ENCODE data around the gene SPATA20. TPM values are rescaled to one million over a fixed set of nuclear protein-coding genes. Genes with fewer than 3 reads are reported as not detected.

Gene SPATA20
- total and polyA plus RNA-seq, 2 of the 13 experiments (the other 11 are each of a cell fraction or from before 2014, with no cell fraction given), result 36.1 to 64.8 TPM

DNA sequence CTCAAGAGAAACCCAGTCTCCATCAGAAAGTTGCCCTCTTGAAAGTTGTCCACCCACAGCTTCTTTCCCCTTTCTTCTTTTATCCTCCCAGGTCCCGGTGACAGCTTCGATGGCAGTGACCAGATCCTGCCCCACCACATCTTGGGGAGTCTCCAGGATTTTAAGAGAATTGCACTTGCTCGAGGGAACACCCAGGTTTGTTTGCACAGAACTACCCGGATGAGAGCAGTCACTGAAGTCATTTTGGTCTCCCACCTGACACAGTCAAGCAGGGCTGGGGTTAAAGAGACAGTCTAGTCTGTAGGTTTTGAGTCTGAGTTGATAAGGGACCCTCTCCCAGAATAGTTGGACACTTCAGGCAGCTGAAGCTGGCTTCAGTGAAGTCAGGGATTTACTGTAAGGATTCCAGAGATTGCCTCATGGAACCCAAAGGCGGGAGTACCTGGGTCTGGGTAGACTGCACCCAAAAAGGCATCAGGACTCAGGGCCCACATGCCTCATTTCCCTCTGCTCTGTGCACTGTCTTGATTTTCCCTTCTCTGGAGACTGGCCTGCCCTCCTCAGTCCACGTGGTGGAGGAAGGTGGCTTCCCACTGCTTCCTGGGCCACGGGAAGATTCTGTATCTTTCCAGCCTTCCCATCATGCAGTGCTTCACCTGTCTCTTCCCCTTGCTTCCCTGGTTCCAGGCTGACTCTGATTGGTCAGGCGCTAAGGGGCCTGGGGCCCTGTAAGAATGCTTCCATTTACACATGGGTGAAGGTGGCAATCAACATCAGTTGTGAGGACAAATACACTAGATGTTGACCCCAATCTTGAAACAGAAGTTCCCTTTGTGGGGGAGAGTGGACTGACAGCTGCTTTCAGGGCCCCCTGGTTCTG is 29.2 kb upstream of the SPATA20 start:
- Histone ChIP-seq H2AFZ (ENCODE audit: low read length) (peak overlapping the region; percentile 68), H3K27ac (ENCODE audit: extremely low read length, insufficient read depth, low read length) (no peak overlapping the region), H3K4me3 (replicated peaks in 1 of 3; ENCODE audit: insufficient read depth in 1 of 3, low read depth in 2 of 3, low read length in 3 of 3) (peak overlapping the region; percentile 21 to 68 (median 40); a peak in 5 of 6 replicates), H3K4me1 (ENCODE audit: insufficient read depth, low read length) (peaks cover 54% of the 10 kb centered on the region), H4K20me1 (ENCODE audit: insufficient read depth, low read length) (no peaks in the 10 kb centered on the region), H3K36me3 (replicated peaks in 1 of 2; ENCODE audit: control insufficient read depth in 1 of 2, insufficient read depth in 2 of 2, low read length in 2 of 2) (no peaks in the 10 kb centered on the region), H3K9ac (ENCODE audit: insufficient read depth, low read depth, low read length) (peak overlapping the region; percentile 40; the same call in 1 of the 2 replicates), H3K79me2 (ENCODE audit: insufficient read depth, low read length) (no peaks in the 10 kb centered on the region), H3K4me2 (ENCODE audit: low read depth, low read length) (peak overlapping the region; percentile 94), H3K9me3 (ENCODE audit: low read length) (no peaks in the 10 kb centered on the region), H3K27me3 (ENCODE audit: control insufficient read depth in 1 of 2, insufficient read depth in 2 of 2, low read length in 2 of 2) (no peaks in the 10 kb centered on the region)
- DNase-seq (ENCODE audit: low spot score) (peak; percentile 62), ATAC-seq (peak; percentile 41), FAIRE-seq (peak; percentile 42)
- POLR2A ChIA-PET, result interaction anchor here (0.7 to 3.2 kb wide), 8 partner anchors 10 to 172 kb away, joined by 3 to 37 read pairs (median 6); partner anchors contain the start of genes EPN3 and XYLT2
- CTCF ChIA-PET (ENCODE audit: low intra/inter-chr PET ratio, low total read pairs), result no interaction called here
- WGBS (ENCODE audit: low lambda C conversion rate), result 39% methylated on average over 8 of the region's 8 CpGs
- BruUV-seq (replicated peaks), result no TSS peak
- in situ Hi-C loops (cut with HindIII; ENCODE audit: extremely low pct_ligation_motif_present, low pct_unique_long_range_greater_than_20kb), result no loop called here
- intact Hi-C loops (cut with micrococcal nuclease; ENCODE audit: unreplicated experiment), result no loop called here
- TF ChIP-seq ZNF230 (CRISPR knock-in tag; IDR thresholded peaks at IDR 0.05), result 0 out of 2 replicates have a peak, but pooled peaks have one; percentile 65
- TF ChIP-seq, protein P1, sequence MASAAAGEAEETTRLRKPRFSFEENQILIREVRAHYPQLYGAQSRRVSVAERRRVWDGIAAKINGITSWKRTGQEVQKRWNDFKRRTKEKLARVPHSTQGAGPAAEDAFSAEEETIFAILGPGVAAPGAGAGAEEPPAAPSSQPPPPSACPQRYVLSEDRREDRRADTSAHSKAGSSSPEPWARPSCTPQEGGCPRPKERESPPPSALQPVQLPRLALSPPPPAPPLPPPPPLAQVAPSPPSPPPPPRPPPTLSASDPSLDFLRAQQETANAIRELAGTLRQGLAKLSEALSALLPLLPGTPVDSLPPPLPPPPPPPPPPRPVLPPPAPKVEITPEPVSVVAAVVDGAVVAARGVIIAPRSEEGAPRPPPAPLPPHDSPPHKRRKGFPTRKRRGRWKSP (CRISPR knock-in tag; IDR thresholded peaks at IDR 0.05), result no peak
- TF ChIP-seq ZSCAN29 (CRISPR knock-in tag; conservative IDR thresholded peaks at IDR 0.05), result peak; percentile 64; the same call in 1 of the 2 replicates
- TF ChIP-seq SAP130 (CRISPR knock-in tag; IDR thresholded peaks at IDR 0.05; ENCODE audit: low read depth), result 0 out of 2 replicates have a peak, but pooled peaks have one; percentile 4
- TF ChIP-seq ZNF207 (IDR thresholded peaks at IDR 0.05; ENCODE audit: borderline replicate concordance), result no peak
- TF ChIP-seq, protein P2, sequence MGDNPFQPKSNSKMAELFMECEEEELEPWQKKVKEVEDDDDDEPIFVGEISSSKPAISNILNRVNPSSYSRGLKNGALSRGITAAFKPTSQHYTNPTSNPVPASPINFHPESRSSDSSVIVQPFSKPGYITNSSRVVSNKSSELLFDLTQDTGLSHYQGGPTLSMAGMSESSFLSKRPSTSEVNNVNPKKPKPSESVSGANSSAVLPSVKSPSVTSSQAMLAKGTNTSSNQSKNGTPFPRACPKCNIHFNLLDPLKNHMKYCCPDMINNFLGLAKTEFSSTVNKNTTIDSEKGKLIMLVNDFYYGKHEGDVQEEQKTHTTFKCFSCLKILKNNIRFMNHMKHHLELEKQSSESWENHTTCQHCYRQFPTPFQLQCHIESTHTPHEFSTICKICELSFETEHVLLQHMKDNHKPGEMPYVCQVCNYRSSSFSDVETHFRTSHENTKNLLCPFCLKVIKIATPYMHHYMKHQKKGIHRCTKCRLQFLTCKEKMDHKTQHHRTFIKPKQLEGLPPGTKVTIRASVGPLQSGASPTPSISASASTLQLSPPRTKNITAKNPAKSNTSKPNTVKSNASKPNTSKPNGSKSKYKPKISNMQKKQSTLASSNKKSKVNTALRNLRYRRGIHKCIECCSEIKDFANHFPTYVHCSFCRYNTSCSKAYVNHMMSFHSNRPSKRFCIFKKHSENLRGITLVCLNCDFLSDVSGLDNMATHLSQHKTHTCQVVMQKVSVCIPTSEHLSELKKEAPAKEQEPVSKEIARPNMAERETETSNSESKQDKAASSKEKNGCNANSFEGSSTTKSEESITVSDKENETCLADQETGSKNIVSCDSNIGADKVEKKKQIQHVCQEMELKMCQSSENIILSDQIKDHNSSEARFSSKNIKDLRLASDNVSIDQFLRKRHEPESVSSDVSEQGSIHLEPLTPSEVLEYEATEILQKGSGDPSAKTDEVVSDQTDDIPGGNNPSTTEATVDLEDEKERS (CRISPR knock-in tag; IDR thresholded peaks at IDR 0.05), result peak; percentile 61; the same call in 1 of the 2 replicates
- TF ChIP-seq RFXANK (CRISPR knock-in tag; IDR thresholded peaks at IDR 0.05), result 0 out of 2 replicates have a peak, but pooled peaks have one; percentile 24
- TF ChIP-seq DR1 (CRISPR knock-in tag; IDR thresholded peaks at IDR 0.05), result no peak
- TF ChIP-seq NFYB (CRISPR knock-in tag; IDR thresholded peaks at IDR 0.05), result peak; percentile 67
- TF ChIP-seq ZFP41 (CRISPR knock-in tag; IDR thresholded peaks at IDR 0.05; ENCODE audit: borderline replicate concordance), result peak; percentile 92; the same call in 1 of the 2 replicates
- peak; percentile 7; the same call in 1 of the 2 replicates for TF ChIP-seq IRF2 (CRISPR knock-in tag; IDR thresholded peaks at IDR 0.05)
- TF ChIP-seq SMYD3 (CRISPR knock-in tag; IDR thresholded peaks at IDR 0.05), result 0 out of 2 replicates have a peak, but pooled peaks have one; percentile 24
- TF ChIP-seq ZNF572 (CRISPR knock-in tag; IDR thresholded peaks at IDR 0.05), result no peak
- TF ChIP-seq, protein P3, sequence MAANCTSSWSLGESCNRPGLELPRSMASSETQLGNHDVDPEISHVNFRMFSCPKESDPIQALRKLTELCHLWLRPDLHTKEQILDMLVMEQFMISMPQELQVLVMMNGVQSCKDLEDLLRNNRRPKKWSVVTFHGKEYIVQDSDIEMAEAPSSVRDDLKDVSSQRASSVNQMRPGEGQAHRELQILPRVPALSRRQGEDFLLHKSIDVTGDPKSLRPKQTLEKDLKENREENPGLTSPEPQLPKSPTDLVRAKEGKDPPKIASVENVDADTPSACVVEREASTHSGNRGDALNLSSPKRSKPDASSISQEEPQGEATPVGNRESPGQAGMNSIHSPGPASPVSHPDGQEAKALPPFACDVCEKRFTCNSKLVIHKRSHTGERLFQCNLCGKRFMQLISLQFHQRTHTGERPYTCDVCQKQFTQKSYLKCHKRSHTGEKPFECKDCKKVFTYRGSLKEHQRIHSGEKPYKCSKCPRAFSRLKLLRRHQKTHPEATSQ (CRISPR knock-in tag; IDR thresholded peaks at IDR 0.05; ENCODE audit: borderline replicate concordance), result 0 out of 2 replicates have a peak, but pooled peaks have one; percentile 29
- TF ChIP-seq, protein P4, sequence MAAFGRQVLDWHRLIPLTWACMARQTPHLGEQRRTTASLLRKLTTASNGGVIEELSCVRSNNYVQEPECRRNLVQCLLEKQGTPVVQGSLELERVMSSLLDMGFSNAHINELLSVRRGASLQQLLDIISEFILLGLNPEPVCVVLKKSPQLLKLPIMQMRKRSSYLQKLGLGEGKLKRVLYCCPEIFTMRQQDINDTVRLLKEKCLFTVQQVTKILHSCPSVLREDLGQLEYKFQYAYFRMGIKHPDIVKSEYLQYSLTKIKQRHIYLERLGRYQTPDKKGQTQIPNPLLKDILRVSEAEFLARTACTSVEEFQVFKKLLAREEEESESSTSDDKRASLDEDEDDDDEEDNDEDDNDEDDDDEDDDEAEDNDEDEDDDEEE (CRISPR knock-in tag; IDR thresholded peaks at IDR 0.05), result peak; percentile 60
- TF ChIP-seq KMT2A (CRISPR knock-in tag; IDR thresholded peaks at IDR 0.05), result 0 out of 2 replicates have a peak, but pooled peaks have one; percentile 9
- TF ChIP-seq KDM5B (CRISPR knock-in tag; IDR thresholded peaks at IDR 0.05; ENCODE audit: borderline replicate concordance), result 0 out of 2 replicates have a peak, but pooled peaks have one; percentile 49

Measured in HepG2 (cell line).